GM12874 (cell line): ENCODE data around the gene NUBP2.

Experiments
- TF ChIP-seq, protein P1 (sequence below): IDR thresholded peaks from 2 replicates; pipeline ENCODE4 v1.5.1; 2011; ENCODE audit warnings: low read depth, mild to moderate bottlenecking, control low read depth, low read length, moderate library complexity; ENCODE audit not compliant: insufficient read depth

The NUBP2 gene

DNA sequence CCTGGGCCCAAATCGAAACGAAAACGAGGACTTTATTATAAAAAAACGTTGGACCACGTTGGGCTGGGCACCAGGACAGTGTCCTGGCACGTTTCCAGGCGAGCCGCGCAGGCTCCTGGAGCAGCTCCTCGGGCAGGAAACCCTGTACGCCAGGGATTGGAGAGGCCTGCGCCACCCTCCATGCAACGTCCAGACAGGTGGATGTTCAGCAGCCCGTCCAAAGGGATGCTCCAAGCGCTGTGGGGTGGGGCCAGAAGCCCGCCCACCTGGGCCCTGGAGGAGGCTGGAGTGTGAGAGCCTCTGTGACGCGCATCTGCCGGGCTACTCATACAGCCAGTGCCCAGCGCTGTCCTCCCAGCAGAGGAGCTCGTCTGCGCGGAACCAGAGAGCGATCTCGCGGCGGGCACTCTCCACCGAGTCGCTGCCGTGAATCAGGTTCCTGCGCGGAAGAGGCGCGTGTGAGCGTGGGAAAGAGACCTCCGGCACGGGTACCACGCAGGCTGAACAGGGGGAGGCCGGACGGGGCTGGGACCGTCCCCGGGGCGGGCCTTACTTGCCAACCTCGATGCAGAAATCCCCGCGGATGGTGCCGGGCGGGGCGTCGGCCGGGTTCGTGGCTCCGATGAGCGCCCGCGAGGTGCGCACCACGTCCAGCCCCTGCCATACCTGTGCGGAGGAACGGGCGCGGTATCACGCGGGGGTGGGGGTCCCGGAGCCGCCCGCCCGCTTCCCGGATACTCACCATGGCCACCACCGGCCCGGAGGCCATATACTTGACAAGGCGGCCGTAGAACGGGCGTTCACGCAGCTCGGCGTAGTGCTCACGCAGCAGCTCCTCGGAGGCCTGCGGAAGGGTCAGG is 12.2 kb upstream of the NUBP2 start:
- TF ChIP-seq, protein P1, sequence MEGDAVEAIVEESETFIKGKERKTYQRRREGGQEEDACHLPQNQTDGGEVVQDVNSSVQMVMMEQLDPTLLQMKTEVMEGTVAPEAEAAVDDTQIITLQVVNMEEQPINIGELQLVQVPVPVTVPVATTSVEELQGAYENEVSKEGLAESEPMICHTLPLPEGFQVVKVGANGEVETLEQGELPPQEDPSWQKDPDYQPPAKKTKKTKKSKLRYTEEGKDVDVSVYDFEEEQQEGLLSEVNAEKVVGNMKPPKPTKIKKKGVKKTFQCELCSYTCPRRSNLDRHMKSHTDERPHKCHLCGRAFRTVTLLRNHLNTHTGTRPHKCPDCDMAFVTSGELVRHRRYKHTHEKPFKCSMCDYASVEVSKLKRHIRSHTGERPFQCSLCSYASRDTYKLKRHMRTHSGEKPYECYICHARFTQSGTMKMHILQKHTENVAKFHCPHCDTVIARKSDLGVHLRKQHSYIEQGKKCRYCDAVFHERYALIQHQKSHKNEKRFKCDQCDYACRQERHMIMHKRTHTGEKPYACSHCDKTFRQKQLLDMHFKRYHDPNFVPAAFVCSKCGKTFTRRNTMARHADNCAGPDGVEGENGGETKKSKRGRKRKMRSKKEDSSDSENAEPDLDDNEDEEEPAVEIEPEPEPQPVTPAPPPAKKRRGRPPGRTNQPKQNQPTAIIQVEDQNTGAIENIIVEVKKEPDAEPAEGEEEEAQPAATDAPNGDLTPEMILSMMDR: no peak

DNA sequence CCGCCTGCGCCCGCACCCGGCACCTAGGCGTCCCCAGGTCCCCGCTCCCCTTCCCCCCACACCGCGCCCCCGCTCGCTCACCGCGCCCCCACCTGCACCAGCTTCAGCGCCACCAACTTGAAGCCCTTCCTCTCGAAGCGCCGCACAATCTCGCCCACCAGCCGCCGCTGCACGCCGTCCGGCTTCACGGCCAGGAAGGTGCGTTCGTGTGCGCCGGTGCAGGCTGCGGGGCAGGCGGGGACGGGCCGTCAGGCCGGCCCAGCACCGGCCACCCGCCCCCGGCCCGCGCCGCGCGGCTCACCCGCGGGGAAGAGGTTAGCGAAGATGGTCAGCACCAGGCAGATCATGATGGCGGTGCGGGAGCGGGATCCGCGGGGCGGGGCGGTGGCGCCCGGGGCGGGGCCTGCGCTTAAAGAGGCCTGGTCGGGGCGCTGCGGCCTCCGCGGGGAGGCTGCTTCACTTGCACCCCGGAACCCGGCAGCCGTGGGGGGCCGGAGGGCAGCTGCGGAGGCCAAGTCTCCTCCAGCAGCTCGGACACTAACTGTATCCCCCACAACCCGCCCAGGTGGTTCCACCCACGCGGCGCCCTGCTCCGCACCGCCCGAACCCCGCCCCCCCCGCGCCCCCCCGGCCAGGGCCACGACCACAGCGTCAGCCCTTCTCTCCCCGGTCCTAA is 11.4 kb upstream of the NUBP2 start, which contains the start of gene NME3:
NME3 (minus strand) TSS at position 356 of the 676 bp plus-strand sequence; CDS start at position 347, 9 bp downstream.
- TF ChIP-seq, protein P1: no peak

DNA sequence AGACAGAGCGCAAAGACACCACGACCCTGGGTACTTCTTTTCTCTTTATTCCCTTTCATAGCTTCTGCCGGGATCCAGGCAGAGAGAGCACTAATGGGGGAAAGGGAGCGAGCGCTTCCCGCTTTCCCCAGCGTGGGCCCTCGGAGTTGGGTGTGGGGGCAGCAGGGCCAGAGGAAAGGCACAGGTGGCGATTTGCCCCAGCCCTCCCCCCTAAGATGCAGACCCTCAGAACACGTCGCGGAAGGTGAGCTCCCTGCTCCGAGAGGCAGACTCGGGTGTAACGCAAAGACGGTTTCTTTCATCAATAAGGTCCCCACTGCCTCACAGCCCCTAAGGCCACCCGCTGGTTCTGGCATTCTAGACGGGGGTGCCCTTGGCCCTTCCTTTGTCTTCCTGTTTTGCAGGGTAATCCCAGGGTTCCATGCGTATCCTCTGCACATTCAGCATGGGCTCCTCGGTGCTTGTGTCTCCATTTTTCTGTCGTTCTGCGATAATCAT is 10.8 kb upstream of the NUBP2 start:
- TF ChIP-seq, protein P1: no peak

DNA sequence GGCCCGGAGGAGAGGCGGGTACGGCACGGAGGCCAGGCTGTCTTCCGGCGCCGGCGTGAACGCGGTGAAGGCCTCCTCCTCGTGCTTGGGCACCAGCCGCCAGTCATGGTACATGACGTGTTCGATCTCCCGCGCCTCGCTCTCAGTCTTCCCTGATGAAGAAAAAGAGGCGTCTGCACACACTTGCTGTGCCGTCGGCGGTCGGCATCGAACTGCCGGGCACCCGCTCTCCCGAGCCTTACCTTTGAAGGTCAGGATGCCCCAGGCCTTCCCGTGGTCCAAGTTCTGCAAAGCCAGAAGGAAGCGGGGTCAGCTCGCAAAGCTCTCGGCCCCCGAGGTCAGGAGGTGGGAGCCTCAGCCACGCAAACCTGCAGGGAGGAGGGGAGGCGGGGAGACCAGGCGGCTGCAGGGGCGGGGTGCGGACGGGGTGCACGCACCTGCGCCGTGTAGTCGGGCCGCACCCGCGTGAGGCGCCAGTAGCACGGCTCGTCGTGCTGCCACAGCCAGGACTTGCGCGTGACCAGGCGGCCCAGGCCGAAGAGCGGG is 10.3 kb upstream of the NUBP2 start, which contains the start of gene EME2:
EME2 (plus strand) TSS at position 449 of the 546 bp plus-strand sequence. CDS start 418 bp downstream, outside the sequence.
- TF ChIP-seq, protein P1: no peak

DNA sequence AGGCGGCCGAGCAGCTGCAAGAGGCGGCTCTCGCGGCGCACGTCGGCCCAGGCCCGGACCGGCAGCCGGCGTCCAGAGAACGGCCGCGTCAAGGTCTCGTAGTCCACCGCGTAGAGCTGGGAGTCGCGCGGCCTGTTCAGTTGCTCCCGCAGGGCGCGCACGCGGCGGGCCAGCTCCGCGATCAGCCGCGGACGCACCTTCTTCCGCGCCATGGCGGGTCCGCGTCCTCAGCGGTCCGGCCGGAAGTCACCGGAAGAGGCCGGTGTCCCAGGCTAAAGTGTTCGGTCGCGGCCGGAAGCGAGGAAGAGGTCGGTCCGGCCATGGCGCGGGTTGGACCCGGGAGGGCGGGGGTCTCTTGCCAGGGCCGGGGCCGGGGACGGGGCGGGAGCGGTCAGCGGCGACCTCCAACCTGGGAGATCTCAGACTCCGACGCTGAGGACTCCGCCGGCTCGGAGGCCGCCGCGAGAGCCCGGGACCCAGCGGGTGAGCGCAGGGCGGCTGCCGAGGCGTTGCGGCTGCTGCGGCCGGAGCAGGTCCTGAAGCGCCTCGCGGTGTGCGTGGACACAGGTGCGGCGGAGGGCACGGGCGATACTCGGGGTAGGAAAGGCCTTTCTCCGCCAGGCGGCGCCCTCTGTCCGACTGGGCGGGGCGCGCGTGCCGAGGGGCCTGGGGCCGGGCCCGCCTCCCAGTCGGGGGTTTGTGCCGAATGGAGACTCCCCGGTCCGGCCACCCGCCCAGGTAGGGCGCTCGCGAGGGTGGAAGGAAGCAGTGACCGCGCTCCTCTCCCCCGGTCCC is 9.7 kb upstream of the NUBP2 start, which contains the start of gene MRPS34:
MRPS34 (minus strand) TSS at position 227 of the 795 bp plus-strand sequence; CDS start at position 212, 15 bp downstream.
- TF ChIP-seq, protein P1: peak; percentile 96

DNA sequence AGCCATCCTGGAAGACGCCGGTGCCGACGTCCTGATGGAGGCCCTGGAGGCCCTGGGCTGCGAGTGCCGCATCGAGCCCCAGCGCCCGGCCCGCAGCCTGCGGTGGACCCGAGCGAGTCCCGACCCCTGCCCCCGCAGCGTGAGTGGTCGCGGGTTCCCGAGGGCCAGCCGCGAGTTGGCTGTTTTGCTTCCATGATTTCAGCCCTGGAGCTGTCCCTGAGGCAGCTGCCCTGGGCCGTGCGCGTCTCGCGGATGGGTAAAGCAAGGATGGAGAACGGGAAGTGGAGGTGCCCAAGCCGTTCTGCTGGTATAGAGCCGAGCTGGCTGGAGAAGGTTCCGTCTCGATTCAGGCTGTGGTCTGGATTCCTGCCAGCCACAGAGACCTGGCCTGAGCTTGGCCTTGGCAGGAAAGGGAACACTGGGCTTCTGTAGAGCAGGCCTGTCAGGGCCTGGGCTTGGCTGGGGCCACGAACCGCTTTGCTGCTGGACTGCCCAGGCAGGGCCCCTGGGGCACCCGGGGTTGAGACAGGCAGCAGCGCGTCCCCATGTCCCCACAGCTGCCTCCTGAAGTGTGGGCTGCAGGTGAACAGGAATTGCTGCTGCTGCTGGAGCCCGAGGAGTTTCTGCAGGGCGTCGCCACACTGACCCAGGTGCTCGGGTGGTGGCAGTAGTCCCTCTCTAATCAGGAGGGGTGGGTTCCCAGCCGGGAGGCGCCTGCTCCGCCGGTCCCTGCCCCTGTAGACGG is 8.9 kb upstream of the NUBP2 start:
- TF ChIP-seq, protein P1: no peak
